ENCODE data around the gene RRBP1.

- no peak for TF ChIP-seq CTCF (IDR thresholded peaks at IDR 0.05)
- no peak for TF ChIP-seq POLR2A (IDR thresholded peaks at IDR 0.05)
Measured at GRCh38 chr20:17653835-17654648, 28.0 kb downstream of the RRBP1 start.

Measured in body of pancreas (tissue), 4 donors.